ENCODE data around the gene CHD3. TPM values are rescaled to one million over a fixed set of nuclear protein-coding genes. Genes with fewer than 3 reads are reported as not detected.
A peak's percentile ranks its signal among the peaks of the same experiment; 100 is the strongest.

Gene CHD3
- total and polyA plus RNA-seq, 10 of the 15 experiments (the other 5 are each of a cell fraction or from before 2014, with no cell fraction given), result 1.4 to 86.8 (median 39.1) TPM

DNA sequence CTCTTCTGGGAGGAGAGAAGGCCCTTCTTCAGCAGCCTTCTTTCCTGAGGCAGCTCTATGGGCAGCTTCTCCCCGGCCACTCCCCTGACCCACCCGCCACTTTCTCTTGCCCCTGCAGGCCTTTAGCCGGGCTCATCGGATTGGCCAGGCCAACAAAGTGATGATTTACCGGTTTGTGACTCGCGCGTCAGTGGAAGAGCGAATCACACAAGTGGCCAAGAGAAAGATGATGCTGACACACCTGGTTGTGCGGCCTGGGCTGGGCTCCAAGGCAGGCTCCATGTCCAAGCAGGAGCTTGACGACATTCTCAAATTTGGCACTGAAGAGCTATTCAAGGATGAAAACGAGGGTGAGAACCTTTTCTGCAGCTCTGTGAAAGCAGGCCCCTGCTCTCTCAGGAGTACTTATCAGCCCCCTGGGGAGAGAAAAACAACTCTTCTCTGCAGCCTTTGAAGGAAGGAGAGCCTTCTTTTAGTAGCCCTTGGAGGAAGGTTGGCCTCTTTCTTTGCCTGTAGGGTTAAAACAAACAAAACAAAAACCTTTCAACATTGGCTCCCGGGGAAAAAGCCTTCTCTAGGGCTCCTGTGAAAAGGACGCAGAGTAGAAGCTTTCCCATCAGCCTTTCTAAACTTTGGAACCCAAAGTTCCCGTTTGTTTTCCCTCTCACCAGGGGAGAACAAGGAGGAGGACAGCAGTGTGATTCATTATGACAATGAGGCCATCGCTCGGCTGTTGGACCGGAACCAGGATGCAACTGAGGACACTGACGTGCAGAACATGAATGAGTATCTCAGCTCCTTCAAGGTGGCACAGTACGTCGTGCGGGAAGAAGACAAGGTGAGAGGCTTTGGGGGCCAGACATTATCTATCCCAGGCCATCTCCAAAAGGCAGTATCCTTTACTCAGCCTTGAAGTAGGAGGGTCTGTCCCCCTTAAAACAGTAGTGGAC lies 14.8 kb downstream of the CHD3 start:
- ChIA-PET CTCF (interaction anchor here (3.3 kb wide), 1 partner anchor 40 kb away, joined by 19 read pairs; no protein-coding TSS in a partner anchor), SMC1A (ENCODE audit: uncharacterized antibody, unreplicated experiment) (interaction anchor here (0.8 kb wide), 1 partner anchor 34 kb away, joined by 3 read pairs; no protein-coding TSS in a partner anchor), RAD21 (ENCODE audit: unreplicated experiment) (no interaction called here), POLR2A (interaction anchor here (0.6 kb wide), 1 partner anchor 28 kb away, joined by 5 read pairs; no protein-coding TSS in a partner anchor)
- 76% methylated on average over 22 of the region's 22 CpGs for WGBS (ENCODE audit: insufficient coverage, insufficient replicate concordance, low lambda C conversion rate, missing lambda C conversion rate)
- H3K36me3 ChIP-seq (ENCODE audit: control insufficient read depth in 2 of 2, insufficient read depth in 2 of 2, low read length in 1 of 2), result peaks cover 40 to 44% of the 10 kb centered on the region in 2 experiments
- H3K4me1 ChIP-seq (ENCODE audit: control insufficient read depth, insufficient read depth, low read length), result no peaks in the 10 kb centered on the region
- intact Hi-C loops (cut with micrococcal nuclease; ENCODE audit: unreplicated experiment), result no loop called here
- TF ChIP-seq, protein P1, sequence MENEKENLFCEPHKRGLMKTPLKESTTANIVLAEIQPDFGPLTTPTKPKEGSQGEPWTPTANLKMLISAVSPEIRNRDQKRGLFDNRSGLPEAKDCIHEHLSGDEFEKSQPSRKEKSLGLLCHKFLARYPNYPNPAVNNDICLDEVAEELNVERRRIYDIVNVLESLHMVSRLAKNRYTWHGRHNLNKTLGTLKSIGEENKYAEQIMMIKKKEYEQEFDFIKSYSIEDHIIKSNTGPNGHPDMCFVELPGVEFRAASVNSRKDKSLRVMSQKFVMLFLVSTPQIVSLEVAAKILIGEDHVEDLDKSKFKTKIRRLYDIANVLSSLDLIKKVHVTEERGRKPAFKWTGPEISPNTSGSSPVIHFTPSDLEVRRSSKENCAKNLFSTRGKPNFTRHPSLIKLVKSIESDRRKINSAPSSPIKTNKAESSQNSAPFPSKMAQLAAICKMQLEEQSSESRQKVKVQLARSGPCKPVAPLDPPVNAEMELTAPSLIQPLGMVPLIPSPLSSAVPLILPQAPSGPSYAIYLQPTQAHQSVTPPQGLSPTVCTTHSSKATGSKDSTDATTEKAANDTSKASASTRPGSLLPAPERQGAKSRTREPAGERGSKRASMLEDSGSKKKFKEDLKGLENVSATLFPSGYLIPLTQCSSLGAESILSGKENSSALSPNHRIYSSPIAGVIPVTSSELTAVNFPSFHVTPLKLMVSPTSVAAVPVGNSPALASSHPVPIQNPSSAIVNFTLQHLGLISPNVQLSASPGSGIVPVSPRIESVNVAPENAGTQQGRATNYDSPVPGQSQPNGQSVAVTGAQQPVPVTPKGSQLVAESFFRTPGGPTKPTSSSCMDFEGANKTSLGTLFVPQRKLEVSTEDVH (IDR thresholded peaks at IDR 0.05; ENCODE audit: low read depth, partially characterized antibody), result no peak
- TF ChIP-seq LARP7 (IDR thresholded peaks at IDR 0.05) (no peak), SUZ12 (IDR thresholded peaks at IDR 0.05; ENCODE audit: unreplicated experiment) (no peak), NFYB (IDR thresholded peaks at IDR 0.05; ENCODE audit: insufficient read depth, low read depth, low read length) (no peak), ETV6 (conservative IDR thresholded peaks at IDR 0.05 in 1 of 2, IDR thresholded peaks at IDR 0.05 in 1 of 2; ENCODE audit: borderline replicate concordance in 1 of 2, low read depth in 1 of 2) (no peak), MEF2A (IDR thresholded peaks at IDR 0.05; ENCODE audit: insufficient read depth, low read depth, low read length) (no peak), NR2C1 (IDR thresholded peaks at IDR 0.05) (no peak), IKZF2 (IDR thresholded peaks at IDR 0.05) (no peak), EED (IDR thresholded peaks at IDR 0.05; ENCODE audit: low read depth) (no peak), ZSCAN29 (IDR thresholded peaks at IDR 0.05) (no peak), SPI1 (IDR thresholded peaks at IDR 0.05; ENCODE audit: borderline replicate concordance, insufficient read depth, low read depth, low read length) (no peak)
- TF ChIP-seq, protein P2, sequence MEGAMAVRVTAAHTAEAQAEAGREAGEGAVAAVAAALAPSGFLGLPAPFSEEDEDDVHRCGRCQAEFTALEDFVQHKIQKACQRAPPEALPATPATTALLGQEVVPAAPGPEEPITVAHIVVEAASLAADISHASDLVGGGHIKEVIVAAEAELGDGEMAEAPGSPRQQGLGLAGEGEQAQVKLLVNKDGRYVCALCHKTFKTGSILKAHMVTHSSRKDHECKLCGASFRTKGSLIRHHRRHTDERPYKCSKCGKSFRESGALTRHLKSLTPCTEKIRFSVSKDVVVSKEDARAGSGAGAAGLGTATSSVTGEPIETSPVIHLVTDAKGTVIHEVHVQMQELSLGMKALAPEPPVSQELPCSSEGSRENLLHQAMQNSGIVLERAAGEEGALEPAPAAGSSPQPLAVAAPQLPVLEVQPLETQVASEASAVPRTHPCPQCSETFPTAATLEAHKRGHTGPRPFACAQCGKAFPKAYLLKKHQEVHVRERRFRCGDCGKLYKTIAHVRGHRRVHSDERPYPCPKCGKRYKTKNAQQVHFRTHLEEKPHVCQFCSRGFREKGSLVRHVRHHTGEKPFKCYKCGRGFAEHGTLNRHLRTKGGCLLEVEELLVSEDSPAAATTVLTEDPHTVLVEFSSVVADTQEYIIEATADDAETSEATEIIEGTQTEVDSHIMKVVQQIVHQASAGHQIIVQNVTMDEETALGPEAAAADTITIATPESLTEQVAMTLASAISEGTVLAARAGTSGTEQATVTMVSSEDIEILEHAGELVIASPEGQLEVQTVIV (IDR thresholded peaks at IDR 0.05; ENCODE audit: borderline replicate concordance, partially characterized antibody), result no peak
- H4K20me1 ChIP-seq (ENCODE audit: control insufficient read depth, insufficient read depth), result no peaks in the 10 kb centered on the region
- ATAC-seq, result no peak
- no peaks in the 10 kb centered on the region for H3K9me3 ChIP-seq (replicated peaks; ENCODE audit: control insufficient read depth, insufficient read depth, low read length)
- H3K27me3 ChIP-seq (replicated peaks in 1 of 2; ENCODE audit: control insufficient read depth in 2 of 2, insufficient read depth in 2 of 2, low read length in 1 of 2), result no peaks in the 10 kb centered on the region
- FAIRE-seq, result no peak
- no peaks in the 10 kb centered on the region for H3K79me2 ChIP-seq (ENCODE audit: control insufficient read depth, insufficient read depth, low read length)
- no peak overlapping the region for H3K4me2 ChIP-seq (ENCODE audit: control insufficient read depth, insufficient read depth)
- H3K4me3 ChIP-seq, result no peak overlapping the region
- H3K27ac ChIP-seq (ENCODE audit: control insufficient read depth, insufficient read depth), result no peak overlapping the region
- in situ Hi-C loops (cut with MboI), result no loop called here
- H3K9ac ChIP-seq (ENCODE audit: control insufficient read depth, insufficient read depth, low read length), result no peak overlapping the region
- TSS peak; percentile 54 for BruUV-seq (replicated peaks)
- H2AFZ ChIP-seq (ENCODE audit: control insufficient read depth, low read depth, low read length), result no peak overlapping the region
- no peak for DNase-seq (ENCODE audit: low read depth, low spot score)

Measured in GM12878 (cell line).